Measurements from ENCODE around the gene C1QL2. TPM values are rescaled to one million over a fixed set of nuclear protein-coding genes. Genes with fewer than 3 reads are reported as not detected.

C1QL2 gene
- total RNA-seq, 1 donor from 2014 or later = not detected

GRCh38 chr2:119174216-119174992 lies 15.9 kb upstream of the C1QL2 start:
- H3K27ac Mint-ChIP-seq = no peak overlapping the region
- H3K27me3 Mint-ChIP-seq = no peaks in the 10 kb centered on the region
- DNase-seq = peak; percentile 82
- H3K4me3 Mint-ChIP-seq = no peak overlapping the region
- H3K36me3 Mint-ChIP-seq (ENCODE audit: low read depth) = no peaks in the 10 kb centered on the region
- H3K4me1 Mint-ChIP-seq = no peaks in the 10 kb centered on the region
- intact Hi-C loops (cut with micrococcal nuclease) = loop anchor here (1.0 to 2.0 kb wide), 2 partner anchors 293 to 952 kb away; no protein-coding TSS in a partner anchor
- no peaks in the 10 kb centered on the region for H3K9me3 Mint-ChIP-seq

GRCh38 chr2:119173556-119174060 lies 15.1 kb upstream of the C1QL2 start:
- Mint-ChIP-seq H3K4me1 (no peaks in the 10 kb centered on the region), H3K27me3 (no peaks in the 10 kb centered on the region), H3K36me3 (ENCODE audit: low read depth) (no peaks in the 10 kb centered on the region), H3K27ac (no peak overlapping the region), H3K4me3 (no peak overlapping the region), H3K9me3 (no peaks in the 10 kb centered on the region)
- no peak for DNase-seq
- intact Hi-C loops (cut with micrococcal nuclease) = loop anchor here (1.0 to 2.0 kb wide), 2 partner anchors 292 to 951 kb away; no protein-coding TSS in a partner anchor

- peaks cover 2% of the 10 kb centered on the region for H3K27me3 Mint-ChIP-seq
- H3K9me3 Mint-ChIP-seq = no peaks in the 10 kb centered on the region
- DNase-seq = no peak
- no peak overlapping the region for H3K4me3 Mint-ChIP-seq
- no peak overlapping the region for H3K27ac Mint-ChIP-seq
- intact Hi-C loops (cut with micrococcal nuclease) = no loop called here
- H3K4me1 Mint-ChIP-seq = no peaks in the 10 kb centered on the region
- no peaks in the 10 kb centered on the region for H3K36me3 Mint-ChIP-seq (ENCODE audit: low read depth)
These were observed 12.0 kb upstream of the C1QL2 start for GRCh38 chr2:119170504-119170903.

GRCh38 chr2:119169717-119170116 lies 11.2 kb upstream of the C1QL2 start:
- Mint-ChIP-seq H3K27me3 (peaks cover 2% of the 10 kb centered on the region), H3K36me3 (ENCODE audit: low read depth) (no peaks in the 10 kb centered on the region), H3K27ac (no peak overlapping the region), H3K9me3 (no peaks in the 10 kb centered on the region), H3K4me1 (no peaks in the 10 kb centered on the region), H3K4me3 (no peak overlapping the region)
- no peak for DNase-seq
- intact Hi-C loops (cut with micrococcal nuclease) = no loop called here

- H3K4me1 Mint-ChIP-seq = no peaks in the 10 kb centered on the region
- no peaks in the 10 kb centered on the region for H3K9me3 Mint-ChIP-seq
- no peak for DNase-seq
- H3K4me3 Mint-ChIP-seq = no peak overlapping the region
- peaks cover 2% of the 10 kb centered on the region for H3K36me3 Mint-ChIP-seq (ENCODE audit: low read depth)
- intact Hi-C loops (cut with micrococcal nuclease) = no loop called here
- no peak overlapping the region for H3K27ac Mint-ChIP-seq
- peaks cover 39% of the 10 kb centered on the region for H3K27me3 Mint-ChIP-seq
These were observed 1.9 kb upstream of the C1QL2 start for GRCh38 chr2:119160361-119160990.

- intact Hi-C loops (cut with micrococcal nuclease) = loop anchor here (10.0 kb wide), 1 partner anchor 303 kb away; no protein-coding TSS in a partner anchor
- Mint-ChIP-seq H3K4me1 (no peaks in the 10 kb centered on the region), H3K4me3 (no peak overlapping the region), H3K9me3 (no peaks in the 10 kb centered on the region), H3K27me3 (peaks cover 55% of the 10 kb centered on the region), H3K27ac (no peak overlapping the region), H3K36me3 (ENCODE audit: low read depth) (peaks cover 2% of the 10 kb centered on the region)
- no peak for DNase-seq
These were observed 570 bp downstream of the C1QL2 start for GRCh38 chr2:119157850-119158511.

- H3K4me1 Mint-ChIP-seq = no peaks in the 10 kb centered on the region
- intact Hi-C loops (cut with micrococcal nuclease) = loop anchor here (10.0 kb wide), 1 partner anchor 302 kb away; no protein-coding TSS in a partner anchor
- H3K27ac Mint-ChIP-seq = no peak overlapping the region
- peaks cover 2% of the 10 kb centered on the region for H3K36me3 Mint-ChIP-seq (ENCODE audit: low read depth)
- peaks cover 55% of the 10 kb centered on the region for H3K27me3 Mint-ChIP-seq
- DNase-seq = no peak
- H3K9me3 Mint-ChIP-seq = no peaks in the 10 kb centered on the region
- no peak overlapping the region for H3K4me3 Mint-ChIP-seq
These were observed 1.4 kb downstream of the C1QL2 start for GRCh38 chr2:119156891-119157773.

- intact Hi-C loops (cut with micrococcal nuclease) = loop anchor here (10.0 kb wide), 1 partner anchor 301 kb away; no protein-coding TSS in a partner anchor
These were observed 2.3 kb downstream of the C1QL2 start for GRCh38 chr2:119156105-119156890.

GRCh38 chr2:119155633-119156032 lies 2.9 kb downstream of the C1QL2 start:
- no peaks in the 10 kb centered on the region for H3K9me3 Mint-ChIP-seq
- no peak overlapping the region for H3K4me3 Mint-ChIP-seq
- no peak overlapping the region for H3K27ac Mint-ChIP-seq
- H3K4me1 Mint-ChIP-seq = no peaks in the 10 kb centered on the region
- intact Hi-C loops (cut with micrococcal nuclease) = loop anchor here (10.0 kb wide), 1 partner anchor 301 kb away; no protein-coding TSS in a partner anchor
- no peak for DNase-seq
- H3K36me3 Mint-ChIP-seq (ENCODE audit: low read depth) = peaks cover 2% of the 10 kb centered on the region
- peaks cover 50% of the 10 kb centered on the region for H3K27me3 Mint-ChIP-seq

More at GRCh38 chr2:119156105-119156890, 2.3 kb downstream of the C1QL2 start:
- Mint-ChIP-seq H3K4me1 (no peaks in the 10 kb centered on the region), H3K4me3 (no peak overlapping the region), H3K27me3 (peaks cover 55% of the 10 kb centered on the region), H3K9me3 (no peaks in the 10 kb centered on the region), H3K27ac (no peak overlapping the region), H3K36me3 (ENCODE audit: low read depth) (peaks cover 2% of the 10 kb centered on the region)
- DNase-seq = no peak

GRCh38 chr2:119154076-119154475 lies 4.5 kb downstream of the C1QL2 start:
- H3K27ac Mint-ChIP-seq = no peak overlapping the region
- no peaks in the 10 kb centered on the region for H3K4me1 Mint-ChIP-seq
- H3K36me3 Mint-ChIP-seq (ENCODE audit: low read depth) = peaks cover 2% of the 10 kb centered on the region
- no peaks in the 10 kb centered on the region for H3K9me3 Mint-ChIP-seq
- H3K4me3 Mint-ChIP-seq = no peak overlapping the region
- no peak for DNase-seq
- intact Hi-C loops (cut with micrococcal nuclease) = loop anchor here (10.0 kb wide), 1 partner anchor 299 kb away; no protein-coding TSS in a partner anchor
- H3K27me3 Mint-ChIP-seq = peaks cover 42% of the 10 kb centered on the region

GRCh38 chr2:119149611-119150010 lies 8.9 kb downstream of the C1QL2 start:
- no peaks in the 10 kb centered on the region for H3K4me1 Mint-ChIP-seq
- no peaks in the 10 kb centered on the region for H3K9me3 Mint-ChIP-seq
- no peaks in the 10 kb centered on the region for H3K36me3 Mint-ChIP-seq (ENCODE audit: low read depth)
- peaks cover 11% of the 10 kb centered on the region for H3K27me3 Mint-ChIP-seq
- intact Hi-C loops (cut with micrococcal nuclease) = loop anchor here (10.0 kb wide), 1 partner anchor 295 kb away; no protein-coding TSS in a partner anchor
- no peak overlapping the region for H3K27ac Mint-ChIP-seq
- DNase-seq = no peak
- H3K4me3 Mint-ChIP-seq = no peak overlapping the region

Measured in activated CD4-positive, alpha-beta T cell treated with anti-CD3 and anti-CD28 coated beads, Interleukin-2, amount 10 ng/mL, durations not matched to agents 24 days and 14 days (primary cell).